ENCODE data around the gene EIF2S1. TPM values are rescaled to one million over a fixed set of nuclear protein-coding genes. Genes with fewer than 3 reads are reported as not detected.

Gene EIF2S1
- total RNA-seq (2022; extraction: Qiagen RNA extraction; ENCODE audit: low read depth): 226 to 380 TPM (median 257 TPM) in 5 replicates

GRCh38 chr14:67359775-67360469 is at the start of gene EIF2S1, which contains the start of gene ATP6V1D:
Gene EIF2S1 (plus strand): TSS chr14:67360328. CDS start chr14:67364768, 4,440 bp downstream.
Gene ATP6V1D (minus strand): TSS chr14:67359804. CDS start chr14:67359698, 106 bp downstream.

GRCh38 chr14:67411820-67412421 is 51.8 kb downstream of the EIF2S1 start, which contains the start of gene PLEK2:
Gene PLEK2 (minus strand): TSS chr14:67412165. CDS start chr14:67412059, 106 bp downstream.

Other genes starting within 250 kb of the EIF2S1 start
- 0.14 to 0.15 TPM in 2 of 5 replicates, not detected in the others for gene GARIN2, start 170.9 kb upstream of the EIF2S1 start, total RNA-seq (2022; extraction: Qiagen RNA extraction; ENCODE audit: low read depth)
- 9.2 to 22.4 TPM (median 17.3 TPM) in 5 replicates for gene PALS1, start 118.9 kb upstream of the EIF2S1 start, total RNA-seq (2022; extraction: Qiagen RNA extraction; ENCODE audit: low read depth)
- gene ATP6V1D, start 524 bp upstream of the EIF2S1 start, total RNA-seq (2022; extraction: Qiagen RNA extraction; ENCODE audit: low read depth): 73.4 to 127 TPM (median 79.4 TPM) in 5 replicates
- gene PLEK2, start 51.8 kb downstream of the EIF2S1 start, total RNA-seq (2022; extraction: Qiagen RNA extraction; ENCODE audit: low read depth): 22.6 to 30.6 TPM (median 24.8 TPM) in 5 replicates
- 0.22 to 0.34 TPM (median 0.28 TPM) in 5 replicates for gene TMEM229B, start 128.4 kb downstream of the EIF2S1 start, total RNA-seq (2022; extraction: Qiagen RNA extraction; ENCODE audit: low read depth)
- gene PLEKHH1, start 173.0 kb downstream of the EIF2S1 start, total RNA-seq (2022; extraction: Qiagen RNA extraction; ENCODE audit: low read depth): 2.8 to 3.6 TPM (median 3.3 TPM) in 5 replicates
- 17.2 to 26.6 TPM (median 19.7 TPM) in 5 replicates for gene PIGH, start 239.9 kb downstream of the EIF2S1 start, total RNA-seq (2022; extraction: Qiagen RNA extraction; ENCODE audit: low read depth)